ENCODE data around the gene DDB1. TPM values are rescaled to one million over a fixed set of nuclear protein-coding genes. Genes with fewer than 3 reads are reported as not detected.

DDB1 gene
- total RNA-seq, 2 experiments from 2014 or later, result 140 to 147 TPM

DNA sequence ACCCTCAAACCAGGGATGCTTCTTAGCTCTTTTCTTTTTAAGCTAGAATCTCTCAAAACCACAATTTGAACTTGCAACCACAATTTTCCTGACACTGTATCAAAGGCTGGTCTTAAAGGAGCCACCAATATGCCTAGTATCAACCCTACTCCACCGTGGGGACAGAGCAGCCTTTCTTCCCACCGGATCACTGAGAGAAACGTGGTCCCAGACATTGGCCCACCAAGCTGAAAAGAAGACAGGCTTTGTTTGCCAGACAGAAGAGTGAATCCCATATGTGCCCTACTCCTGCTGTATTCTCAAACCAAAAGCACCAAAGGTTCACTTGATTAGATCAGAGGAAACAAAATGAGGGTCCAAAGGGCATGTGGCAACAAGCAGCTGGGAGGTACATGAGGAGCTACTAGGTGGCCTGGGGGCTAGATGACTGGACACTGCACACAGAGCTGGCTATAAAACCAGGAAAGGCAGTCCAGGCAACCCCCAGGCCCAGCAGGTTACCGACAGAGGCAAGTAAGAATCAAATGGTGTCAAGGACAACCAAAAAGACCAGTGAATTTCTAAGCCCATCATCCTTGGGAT, 34.2 kb downstream of the DDB1 start:
- H3K4me1 ChIP-seq (ENCODE audit: insufficient read depth, low read length), result peaks cover 19% of the 10 kb centered on the region
- DNase-seq, result no peak
- CTCF ChIA-PET, result no interaction called here
- H3K27ac Mint-ChIP-seq, result no peak overlapping the region
- H3K9me3 ChIP-seq (ENCODE audit: control insufficient read depth in 1 of 2, insufficient read depth in 1 of 2, low read length in 2 of 2), result peaks cover 0 to 5% of the 10 kb centered on the region in 2 experiments
- ATAC-seq (ENCODE audit: poor library complexity), result no peak
- POLR2A ChIA-PET, result no interaction called here
- H3K27ac ChIP-seq (ENCODE audit: low read depth in 1 of 2, low read length in 2 of 2), result no peak overlapping the region
- intact Hi-C loops (cut with DNase I, micrococcal nuclease), result no loop called here
- peaks cover 66% of the 10 kb centered on the region for H3K36me3 Mint-ChIP-seq (ENCODE audit: low read depth)
- H3K4me3 Mint-ChIP-seq, result no peak overlapping the region
- peaks cover 12% of the 10 kb centered on the region for H3K27me3 Mint-ChIP-seq
- H3K4me1 Mint-ChIP-seq (ENCODE audit: low read depth), result peaks cover 41% of the 10 kb centered on the region
- peaks cover 43% of the 10 kb centered on the region for H3K36me3 ChIP-seq (ENCODE audit: insufficient read depth, low read length)
- TF ChIP-seq, protein P1, sequence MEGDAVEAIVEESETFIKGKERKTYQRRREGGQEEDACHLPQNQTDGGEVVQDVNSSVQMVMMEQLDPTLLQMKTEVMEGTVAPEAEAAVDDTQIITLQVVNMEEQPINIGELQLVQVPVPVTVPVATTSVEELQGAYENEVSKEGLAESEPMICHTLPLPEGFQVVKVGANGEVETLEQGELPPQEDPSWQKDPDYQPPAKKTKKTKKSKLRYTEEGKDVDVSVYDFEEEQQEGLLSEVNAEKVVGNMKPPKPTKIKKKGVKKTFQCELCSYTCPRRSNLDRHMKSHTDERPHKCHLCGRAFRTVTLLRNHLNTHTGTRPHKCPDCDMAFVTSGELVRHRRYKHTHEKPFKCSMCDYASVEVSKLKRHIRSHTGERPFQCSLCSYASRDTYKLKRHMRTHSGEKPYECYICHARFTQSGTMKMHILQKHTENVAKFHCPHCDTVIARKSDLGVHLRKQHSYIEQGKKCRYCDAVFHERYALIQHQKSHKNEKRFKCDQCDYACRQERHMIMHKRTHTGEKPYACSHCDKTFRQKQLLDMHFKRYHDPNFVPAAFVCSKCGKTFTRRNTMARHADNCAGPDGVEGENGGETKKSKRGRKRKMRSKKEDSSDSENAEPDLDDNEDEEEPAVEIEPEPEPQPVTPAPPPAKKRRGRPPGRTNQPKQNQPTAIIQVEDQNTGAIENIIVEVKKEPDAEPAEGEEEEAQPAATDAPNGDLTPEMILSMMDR (IDR thresholded peaks at IDR 0.05), result no peak
- no peak overlapping the region for H3K4me3 ChIP-seq (ENCODE audit: low read length)
- peaks cover 11 to 12% of the 10 kb centered on the region in 2 experiments for H3K27me3 ChIP-seq (ENCODE audit: control insufficient read depth in 1 of 2, insufficient read depth in 2 of 2, low read length in 2 of 2)
- H3K9me3 Mint-ChIP-seq, result no peaks in the 10 kb centered on the region

DNA sequence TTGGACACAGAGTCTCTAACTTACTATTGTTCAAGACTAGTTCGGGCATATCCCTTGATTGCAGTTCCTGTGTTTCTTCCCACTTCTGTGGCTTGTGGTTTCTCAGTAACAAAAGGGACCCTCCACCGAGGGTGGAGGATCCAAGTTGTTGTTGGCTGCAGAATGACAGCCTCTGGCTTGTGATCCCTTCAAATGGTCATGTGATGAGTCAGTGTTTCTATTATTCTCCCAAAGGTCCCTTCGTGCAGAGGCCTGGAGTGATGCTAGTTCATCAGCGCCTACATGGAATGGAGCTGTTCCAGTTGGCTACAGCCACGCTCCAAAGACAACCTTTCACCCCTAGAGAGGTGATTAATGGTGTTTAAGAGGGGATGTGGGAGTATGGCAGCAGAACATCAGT, 35.2 kb downstream of the DDB1 start:
- peaks cover 0 to 5% of the 10 kb centered on the region in 2 experiments for H3K9me3 ChIP-seq (ENCODE audit: control insufficient read depth in 1 of 2, insufficient read depth in 1 of 2, low read length in 2 of 2)
- Mint-ChIP-seq H3K4me3 (peak overlapping the region; percentile 62), H3K36me3 (ENCODE audit: low read depth) (peaks cover 56% of the 10 kb centered on the region), H3K9me3 (no peaks in the 10 kb centered on the region), H3K27ac (no peak overlapping the region), H3K27me3 (peaks cover 18% of the 10 kb centered on the region), H3K4me1 (ENCODE audit: low read depth) (peaks cover 46% of the 10 kb centered on the region)
- no peak overlapping the region for H3K4me3 ChIP-seq (ENCODE audit: low read length)
- peaks cover 34% of the 10 kb centered on the region for H3K36me3 ChIP-seq (ENCODE audit: insufficient read depth, low read length)
- peaks cover 11 to 18% of the 10 kb centered on the region in 2 experiments for H3K27me3 ChIP-seq (ENCODE audit: control insufficient read depth in 1 of 2, insufficient read depth in 2 of 2, low read length in 2 of 2)
- H3K27ac ChIP-seq (ENCODE audit: low read depth in 1 of 2, low read length in 2 of 2), result no peak overlapping the region
- intact Hi-C loops (cut with DNase I, micrococcal nuclease), result no loop called here
- no peak for DNase-seq
- CTCF ChIA-PET, result no interaction called here
- TF ChIP-seq, protein P1 (IDR thresholded peaks at IDR 0.05), result no peak
- H3K4me1 ChIP-seq (ENCODE audit: insufficient read depth, low read length), result peaks cover 20% of the 10 kb centered on the region
- POLR2A ChIA-PET, result interaction anchor here (0.6 kb wide), 1 partner anchor 728 kb away, joined by 3 read pairs; no protein-coding TSS in a partner anchor
- ATAC-seq (ENCODE audit: poor library complexity), result no peak

DNA sequence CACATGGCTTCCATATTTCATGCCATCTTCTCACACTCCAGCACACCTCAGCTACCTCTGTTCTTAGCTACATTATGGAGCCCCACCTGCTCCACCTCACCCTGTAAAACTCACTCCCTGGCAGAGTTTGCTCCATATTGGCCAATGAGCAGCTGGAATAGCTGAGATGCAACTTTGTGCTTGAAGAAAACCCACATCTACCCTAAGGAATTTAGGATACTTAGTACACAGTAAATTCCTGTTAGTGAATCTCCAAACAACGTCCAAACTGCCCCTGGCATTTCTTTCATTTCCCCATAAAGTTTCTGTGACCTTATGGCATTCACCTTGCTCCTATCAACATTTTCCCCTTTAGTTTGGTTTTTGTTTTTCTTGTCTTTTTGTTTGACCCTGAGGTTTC, 35.6 kb downstream of the DDB1 start:
- peak overlapping the region; percentile 62 for H3K4me3 Mint-ChIP-seq
- ChIA-PET CTCF (no interaction called here), POLR2A (interaction anchor here (0.6 kb wide), 1 partner anchor 728 kb away, joined by 3 read pairs; no protein-coding TSS in a partner anchor)
- no peak overlapping the region for H3K4me3 ChIP-seq (ENCODE audit: low read length)
- H3K9me3 Mint-ChIP-seq, result no peaks in the 10 kb centered on the region
- peaks cover 46% of the 10 kb centered on the region for H3K4me1 Mint-ChIP-seq (ENCODE audit: low read depth)
- intact Hi-C loops (cut with DNase I, micrococcal nuclease), result no loop called here
- DNase-seq (no peak), ATAC-seq (ENCODE audit: poor library complexity) (no peak)
- no peak overlapping the region for H3K27ac Mint-ChIP-seq
- H3K27ac ChIP-seq (ENCODE audit: low read depth in 1 of 2, low read length in 2 of 2), result no peak overlapping the region
- peaks cover 0 to 5% of the 10 kb centered on the region in 2 experiments for H3K9me3 ChIP-seq (ENCODE audit: control insufficient read depth in 1 of 2, insufficient read depth in 1 of 2, low read length in 2 of 2)
- peaks cover 30% of the 10 kb centered on the region for H3K36me3 ChIP-seq (ENCODE audit: insufficient read depth, low read length)
- H3K27me3 ChIP-seq (ENCODE audit: control insufficient read depth in 1 of 2, insufficient read depth in 2 of 2, low read length in 2 of 2), result peaks cover 11 to 18% of the 10 kb centered on the region in 2 experiments
- H3K36me3 Mint-ChIP-seq (ENCODE audit: low read depth), result peaks cover 52% of the 10 kb centered on the region
- TF ChIP-seq, protein P1 (IDR thresholded peaks at IDR 0.05), result no peak
- peaks cover 22% of the 10 kb centered on the region for H3K27me3 Mint-ChIP-seq
- H3K4me1 ChIP-seq (ENCODE audit: insufficient read depth, low read length), result peaks cover 20% of the 10 kb centered on the region

Data from CD4-positive, alpha-beta T cell (primary cell).